Smooth muscle cell (in vitro differentiated cells): ENCODE data around the gene RAB44. TPM values are rescaled to one million over a fixed set of nuclear protein-coding genes. Genes with fewer than 3 reads are reported as not detected.

Experiments
- DNase-seq: peaks from one replicate; lab custom pipeline; 2025; ENCODE audit not compliant: unreplicated experiment; lab: John Stamatoyannopoulos, UW
- H2AFZ ChIP-seq: fragments of 200-600 bp; sonication (generic); 2 replicates; pipeline ENCODE4 v1.6.0; 2016; ENCODE audit warnings: antibody characterized with exemption, low read depth, mild to moderate bottlenecking
- H3F3A ChIP-seq: fragments of 200-600 bp; sonication (generic); 2 replicates; pipeline ENCODE4 v1.6.0; 2017; ENCODE audit warnings: antibody characterized with exemption, low read depth
- H3K27ac ChIP-seq: fragments of 200-600 bp; sonication (generic); 2 replicates; pipeline ENCODE4 v1.5.1; 2016; ENCODE audit warnings: low read depth, mild to moderate bottlenecking
- H3K27me3 ChIP-seq: fragments of 200-600 bp; sonication (generic); 2 replicates; pipeline ENCODE4 v1.6.1; 2016; ENCODE audit warnings: low read depth, mild to moderate bottlenecking
- H3K36me3 ChIP-seq: fragments of 200-600 bp; sonication (generic); 2 replicates; pipeline ENCODE4 v1.5.1; 2016; ENCODE audit warnings: low read depth
- H3K4me1 ChIP-seq: fragments of 200-600 bp; sonication (generic); 2 replicates; pipeline ENCODE4 v1.5.1; 2016; ENCODE audit warnings: low read depth
- H3K4me2 ChIP-seq: fragments of 200-600 bp; sonication (generic); 2 replicates; pipeline ENCODE4 v1.6.0; 2016; ENCODE audit warnings: mild to moderate bottlenecking
- H3K4me3 ChIP-seq: fragments of 200-600 bp; sonication (generic); 2 replicates; pipeline ENCODE4 v1.5.1; 2016; ENCODE audit warnings: mild to moderate bottlenecking
- H3K79me2 ChIP-seq: fragments of 200-600 bp; sonication (generic); 2 replicates; pipeline ENCODE4 v1.6.0; 2016; ENCODE audit warnings: low read depth, mild to moderate bottlenecking
- H3K9ac ChIP-seq: fragments of 200-600 bp; sonication (generic); 2 replicates; pipeline ENCODE4 v1.6.0; 2016; ENCODE audit warnings: low read depth
- H3K9me3 ChIP-seq: fragments of 200-600 bp; sonication (generic); replicated peaks from 2 replicates; pipeline ENCODE4 v1.5.1; 2016; ENCODE audit warnings: low read depth
- H4K20me1 ChIP-seq: fragments of 200-600 bp; sonication (generic); 2 replicates; pipeline ENCODE4 v1.6.0; 2016; ENCODE audit warnings: low read depth
- CTCF ChIP-seq: fragments of 200-600 bp; sonication (generic); IDR thresholded peaks from 2 replicates; pipeline ENCODE4 v1.5.1; 2017; ENCODE audit warnings: borderline replicate concordance, mild to moderate bottlenecking, antibody characterized with exemption; ENCODE audit not compliant: insufficient read depth, poor library complexity, severe bottlenecking
- WGBS: methylation state at CpG from one replicate; pipeline ENCODE4 v1.1.7; 2016; ENCODE audit warnings: low lambda C conversion rate; 5-methylcytosine and 5-hydroxymethylcytosine counted together
- polyA plus RNA-seq: library from polyadenylated mRNA; unstranded; fragments of >200 nt; fragmentation: Nextera tagmentation; extraction: Ambion mirVana; gene quantifications from 2 replicates; pipeline ENCODE4 v1.2.1, GENCODE V29; 2016
- total RNA-seq: library from RNA; depleted of rRNA; stranded (reverse); fragments of >200 nt; gene quantifications from 2 replicates; pipeline ENCODE4 v1.2.3, GENCODE V29; 2014

RAB44 gene
- total and polyA plus RNA-seq, 2 experiments from 2014 or later: 0.03 TPM; not detected in 1

DNA sequence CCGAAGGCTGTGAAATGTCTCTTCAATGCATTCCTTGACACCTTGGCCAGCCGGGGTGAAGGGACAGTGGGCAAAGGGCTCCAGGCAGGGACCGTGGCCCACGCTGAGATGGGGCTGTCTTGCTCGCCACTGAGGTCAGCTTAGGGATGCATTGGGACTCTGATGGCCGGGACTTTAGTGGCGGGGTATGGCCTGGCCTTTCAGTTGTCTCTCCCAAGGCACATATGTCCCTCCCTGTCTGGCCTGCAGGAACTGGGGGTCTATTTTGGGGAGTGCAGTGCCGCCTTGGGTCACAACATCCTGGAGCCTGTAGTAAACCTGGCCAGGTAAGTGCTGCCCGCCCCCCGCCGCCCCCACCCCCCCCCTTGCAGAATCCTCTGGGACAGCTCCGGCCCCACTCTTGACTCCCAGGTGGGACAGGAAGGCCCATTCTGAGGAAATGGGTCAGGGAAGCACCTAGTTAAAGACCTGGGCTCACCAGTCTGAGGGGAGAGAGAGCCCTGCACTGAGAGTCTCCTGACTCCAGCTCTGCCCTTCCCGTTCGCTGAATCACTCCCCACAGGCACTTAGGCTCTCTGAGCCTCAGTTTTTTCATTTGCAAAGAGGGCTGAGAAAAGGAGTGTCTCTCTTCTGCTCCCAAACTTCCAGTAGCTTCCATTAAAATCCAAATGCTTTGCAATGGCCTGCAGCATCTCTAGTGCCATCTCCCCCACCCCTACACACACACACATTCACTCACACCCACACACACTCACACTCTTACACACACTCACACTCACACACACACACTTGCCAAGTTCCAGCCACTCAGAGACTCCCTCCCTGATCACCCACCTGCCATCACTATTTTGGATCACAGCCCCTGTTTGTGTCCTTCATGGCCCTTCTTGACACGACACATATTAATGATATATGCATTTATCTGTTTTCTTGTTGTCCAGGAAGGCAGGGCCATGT lies 33.1 kb downstream of the RAB44 start:
- Histone ChIP-seq H3F3A (no peaks in the 10 kb centered on the region), H3K79me2 (no peaks in the 10 kb centered on the region), H3K4me2 (no peak overlapping the region), H3K36me3 (no peaks in the 10 kb centered on the region), H4K20me1 (peaks cover 4% of the 10 kb centered on the region), H3K4me1 (peaks cover 3% of the 10 kb centered on the region), H3K27ac (no peak overlapping the region), H3K9ac (no peak overlapping the region), H3K4me3 (no peak overlapping the region), H3K9me3 (no peaks in the 10 kb centered on the region), H3K27me3 (no peaks in the 10 kb centered on the region), H2AFZ (no peak overlapping the region)
- TF ChIP-seq CTCF: no peak
- DNase-seq: no peak
- WGBS: 77% methylated on average over 14 of the region's 15 CpGs

DNA sequence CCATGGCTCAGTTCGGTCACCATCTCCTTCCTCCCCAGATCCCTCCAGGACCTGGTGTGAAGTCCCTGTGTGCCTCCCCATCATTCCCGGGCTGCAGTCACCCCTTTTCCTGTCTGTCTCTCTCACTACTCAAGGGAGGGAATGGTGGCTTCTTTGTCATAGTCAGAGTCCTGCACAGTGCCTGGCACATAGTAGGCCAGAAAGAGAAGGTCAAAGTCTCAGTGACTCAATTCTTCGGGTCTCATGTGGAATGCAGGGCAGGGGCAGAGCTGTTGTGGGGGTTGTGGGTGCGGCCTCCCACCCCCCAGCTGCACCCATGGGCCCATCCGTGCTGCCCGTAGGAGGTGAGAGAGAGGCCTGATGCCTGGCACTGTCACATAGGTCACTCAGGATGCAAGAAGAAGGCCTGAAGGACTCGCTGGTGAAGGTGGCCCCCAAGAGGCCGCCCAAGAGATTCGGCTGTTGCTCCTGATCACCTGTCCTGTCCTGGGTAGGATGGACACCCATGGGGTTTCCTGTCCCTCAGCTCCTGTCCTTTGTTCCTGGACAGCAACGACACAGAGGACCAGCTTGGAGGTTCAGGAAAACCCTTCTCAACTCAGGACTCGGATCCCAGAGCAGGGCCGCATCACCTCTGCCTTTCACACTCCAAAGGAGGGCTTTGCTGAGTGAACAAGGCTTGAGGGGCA lies 34.1 kb downstream of the RAB44 start:
- Histone ChIP-seq H4K20me1 (peaks cover 4% of the 10 kb centered on the region), H3K36me3 (no peaks in the 10 kb centered on the region), H3K4me1 (peaks cover 3% of the 10 kb centered on the region), H3K27me3 (no peaks in the 10 kb centered on the region), H3F3A (no peaks in the 10 kb centered on the region), H3K9ac (no peak overlapping the region), H3K4me2 (no peak overlapping the region), H3K4me3 (no peak overlapping the region), H3K27ac (no peak overlapping the region), H3K9me3 (no peaks in the 10 kb centered on the region), H3K79me2 (no peaks in the 10 kb centered on the region), H2AFZ (no peak overlapping the region)
- WGBS: 92% methylated on average over 12 of the region's 12 CpGs
- TF ChIP-seq CTCF: no peak
- DNase-seq: no peak

DNA sequence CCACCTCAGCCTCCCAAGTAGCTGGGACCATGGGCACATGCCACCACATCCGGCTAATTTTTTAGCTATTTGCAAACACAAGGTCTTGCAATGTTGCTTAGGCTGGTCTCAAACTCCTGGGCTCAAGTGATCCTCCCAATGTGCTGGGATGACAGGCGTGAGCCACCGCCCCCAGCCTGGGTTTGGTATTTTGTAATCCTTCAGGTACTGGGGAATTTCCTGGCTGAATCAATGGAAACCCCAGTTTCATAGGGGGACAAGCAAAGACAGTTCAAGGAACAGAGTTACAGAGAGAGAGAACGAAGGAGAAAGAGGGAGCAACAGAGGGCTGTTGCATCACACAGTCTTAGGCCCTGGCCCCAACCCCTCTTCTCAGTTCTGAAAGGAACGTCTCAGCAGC lies 35.7 kb downstream of the RAB44 start:
- no peak overlapping the region for H3K9ac ChIP-seq
- H2AFZ ChIP-seq: no peak overlapping the region
- no peaks in the 10 kb centered on the region for H3K36me3 ChIP-seq
- no peak for TF ChIP-seq CTCF
- no peak for DNase-seq
- H3K4me1 ChIP-seq: no peaks in the 10 kb centered on the region
- 93% methylated on average over 5 of the region's 5 CpGs for WGBS
- no peaks in the 10 kb centered on the region for H4K20me1 ChIP-seq
- H3F3A ChIP-seq: no peaks in the 10 kb centered on the region
- H3K27me3 ChIP-seq: no peaks in the 10 kb centered on the region
- no peaks in the 10 kb centered on the region for H3K79me2 ChIP-seq
- H3K9me3 ChIP-seq: no peaks in the 10 kb centered on the region
- no peak overlapping the region for H3K27ac ChIP-seq
- H3K4me2 ChIP-seq: no peak overlapping the region
- no peak overlapping the region for H3K4me3 ChIP-seq
